Pancreas (tissue), 10 donors: ENCODE data around the gene P2RY2. TPM values are rescaled to one million over a fixed set of nuclear protein-coding genes. Genes with fewer than 3 reads are reported as not detected.

Source experiments
- ATAC-seq, 4 donors: fragments of 200-7000 bp; cut with Tn5 transposase; one replicate each; pipeline versions ENCODE4 v1.8.0 to v1.9.1; 2020; ENCODE audit warnings: mild to moderate bottlenecking in 4 of 4, moderate library complexity in 4 of 4
- DNase-seq, 6 donors: peaks; one replicate each; pipeline ENCODE4 v3.0.0-alpha.2; 2020
- FAIRE-seq: peaks from 2 replicates; lab custom pipeline; 2012; peaks lifted over from hg19 to GRCh38; lab: Jason Lieb, UNC
- H3K27ac ChIP-seq, 4 donors: fragments of 200-600 bp; sonication (generic); 1 replicate in 3 of 4; 2 replicates in 1 of 4; pipeline versions ENCODE4 v1.5.0 to v1.8.0; 2020
- H3K27me3 ChIP-seq, 4 donors: fragments of 200-600 bp; one replicate each; pipeline ENCODE4 v1.8.0; 2021
- H3K36me3 ChIP-seq, 3 donors: fragments of 200-600 bp; sonication (generic) in 1 of 3; one replicate each; pipeline versions ENCODE4 v1.5.0 to v1.8.0; 2020 to 2021
- H3K4me1 ChIP-seq, 3 donors: fragments of 200-600 bp; one replicate each; pipeline ENCODE4 v1.8.0; 2021
- H3K4me3 ChIP-seq, 4 donors: fragments of 200-600 bp; sonication (generic) in 2 of 4; one replicate each; pipeline versions ENCODE4 v1.5.0 to v1.8.0; 2020 to 2021
- H3K9me3 ChIP-seq, 4 donors: fragments of 200-600 bp; one replicate each; pipeline ENCODE4 v1.8.0; 2021
- WGBS, 2 donors: extraction: QIAGEN DNeasy Blood & Tissue Kit; methylation state at CpG; one replicate each; pipeline ENCODE4 v1.1.7; 2013; 5-methylcytosine and 5-hydroxymethylcytosine counted together
- intact Hi-C, 3 donors: fragments of 100-400 bp; cut with DNase I; formaldehyde crosslinking; loops; one replicate each; pipeline versions ENCODE4 v1.11.1 to v1.14.2; 2022
- polyA plus RNA-seq, 2 donors: library from polyadenylated mRNA; stranded (reverse); fragments of 200-250 nt; gene quantifications; one replicate each; pipeline ENCODE4 v1.2.3, GENCODE V29; 2013
- total RNA-seq, 6 donors: library from RNA; stranded (reverse); fragmentation: NEBNext Ultra II Directional in 4 of 6; extraction: Animal tissue kit (Norgen Biotek cat#: 25700) in 4 of 6; gene quantifications; one replicate each; pipeline versions ENCODE4 v1.2.1 to v1.2.4, GENCODE V29; 2021 to 2023
- TF ChIP-seq, protein P1 (sequence below), 4 donors: fragments of 200-600 bp; sonication (generic) in 3 of 4; IDR thresholded peaks; one replicate each; pipeline versions ENCODE4 v1.5.0 to v1.8.0; 2021; ENCODE audit warnings: antibody characterized with exemption in 4 of 4
- donor health status: healthy with polysubstance abuse.
- donor health status: DM: no; HTN: no; CAD: no; lungs with moderate emphysema.
- donor health status: DM: no; HTN: no; CAD: no.
- donor health status: control.
- donor health status: control.
- donor health status: Bipolar disorder and iron deficiency.
- donor health status: DM: yes; HTN: yes; CAD: no.
- donor health status: DM: no; HTN: no; CAD: no.
- donor health status: DM: no; HTN: no; CAD: no.
- donor health status: DM: yes; HTN: yes; CAD: no.

The P2RY2 gene
- total and polyA plus RNA-seq, 8 donors = 0.24 to 2.0 (median 0.47) TPM

DNA sequence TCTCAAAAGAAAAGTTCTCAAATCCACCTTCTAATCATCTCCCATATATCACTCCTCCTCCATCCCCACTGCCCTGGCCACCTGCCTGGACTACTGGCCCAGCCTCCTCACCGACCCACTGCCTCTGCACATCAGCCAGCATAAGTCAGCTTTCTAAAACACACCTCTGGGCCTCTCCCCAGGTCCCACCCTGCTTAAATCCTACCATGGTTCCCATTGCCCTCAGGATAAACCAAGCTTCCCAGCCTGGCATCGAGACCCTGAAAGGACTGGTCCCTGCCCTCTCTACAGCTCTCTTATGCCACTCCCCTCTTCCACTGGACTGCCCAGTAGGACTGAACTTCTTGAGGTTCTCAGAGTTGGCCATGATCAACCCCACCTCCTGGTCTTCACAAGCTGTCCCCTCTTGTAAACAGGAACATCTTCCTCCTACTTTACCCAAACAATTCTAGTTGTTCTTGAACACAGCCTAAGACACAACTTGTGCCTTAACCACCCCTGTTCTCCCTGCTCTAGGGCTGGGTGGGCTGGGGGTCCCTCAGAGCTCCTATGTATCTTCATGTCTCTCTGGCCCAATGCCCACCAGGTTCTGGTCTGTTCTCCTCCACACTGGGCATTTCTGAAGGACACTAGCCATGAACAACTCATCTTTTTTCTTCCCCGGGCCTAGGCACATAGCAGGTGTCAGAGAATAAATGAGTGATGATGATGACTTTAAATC lies 41.5 kb downstream of the P2RY2 start:
- Histone ChIP-seq H3K27me3 (peaks cover 0 to 9% (median under 1%) of the 10 kb centered on the region in 4 donors), H3K9me3 (no peaks in the 10 kb centered on the region), H3K27ac (no peak overlapping the region), H3K4me1 (peaks cover 0 to 1% (median 0%) of the 10 kb centered on the region in 3 donors), H3K36me3 (no peaks in the 10 kb centered on the region), H3K4me3 (no peak overlapping the region)
- ATAC-seq (no peak), FAIRE-seq (no peak), DNase-seq (peak in 1 of 6 donors; percentile 13)
- TF ChIP-seq, protein P1, sequence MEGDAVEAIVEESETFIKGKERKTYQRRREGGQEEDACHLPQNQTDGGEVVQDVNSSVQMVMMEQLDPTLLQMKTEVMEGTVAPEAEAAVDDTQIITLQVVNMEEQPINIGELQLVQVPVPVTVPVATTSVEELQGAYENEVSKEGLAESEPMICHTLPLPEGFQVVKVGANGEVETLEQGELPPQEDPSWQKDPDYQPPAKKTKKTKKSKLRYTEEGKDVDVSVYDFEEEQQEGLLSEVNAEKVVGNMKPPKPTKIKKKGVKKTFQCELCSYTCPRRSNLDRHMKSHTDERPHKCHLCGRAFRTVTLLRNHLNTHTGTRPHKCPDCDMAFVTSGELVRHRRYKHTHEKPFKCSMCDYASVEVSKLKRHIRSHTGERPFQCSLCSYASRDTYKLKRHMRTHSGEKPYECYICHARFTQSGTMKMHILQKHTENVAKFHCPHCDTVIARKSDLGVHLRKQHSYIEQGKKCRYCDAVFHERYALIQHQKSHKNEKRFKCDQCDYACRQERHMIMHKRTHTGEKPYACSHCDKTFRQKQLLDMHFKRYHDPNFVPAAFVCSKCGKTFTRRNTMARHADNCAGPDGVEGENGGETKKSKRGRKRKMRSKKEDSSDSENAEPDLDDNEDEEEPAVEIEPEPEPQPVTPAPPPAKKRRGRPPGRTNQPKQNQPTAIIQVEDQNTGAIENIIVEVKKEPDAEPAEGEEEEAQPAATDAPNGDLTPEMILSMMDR (IDR thresholded peaks at IDR 0.05) = no peak
- intact Hi-C loops = no loop called here
- WGBS, 2 donors = 85 to 95% methylated on average over 3 of the region's 3 CpGs

GRCh38 chr11:73260127-73260457 lies 42.0 kb downstream of the P2RY2 start:
- intact Hi-C loops = no loop called here
- ATAC-seq = no peak
- no peak for DNase-seq
- no peaks in the 10 kb centered on the region for H3K9me3 ChIP-seq
- peaks cover 0 to 3% (median 0%) of the 10 kb centered on the region in 3 donors for H3K4me1 ChIP-seq
- no peak for FAIRE-seq
- TF ChIP-seq, protein P1 (IDR thresholded peaks at IDR 0.05) = no peak
- H3K4me3 ChIP-seq = no peak overlapping the region
- no peaks in the 10 kb centered on the region for H3K36me3 ChIP-seq
- no peak overlapping the region for H3K27ac ChIP-seq
- peaks cover 0 to 14% (median 2%) of the 10 kb centered on the region in 4 donors for H3K27me3 ChIP-seq

GRCh38 chr11:73262851-73263495 lies 44.9 kb downstream of the P2RY2 start:
- intact Hi-C loops = no loop called here
- Histone ChIP-seq H3K36me3 (no peaks in the 10 kb centered on the region), H3K4me1 (peaks cover 0 to 3% (median 0%) of the 10 kb centered on the region in 3 donors), H3K27ac (no peak overlapping the region), H3K9me3 (no peaks in the 10 kb centered on the region), H3K4me3 (no peak overlapping the region), H3K27me3 (peaks cover 0 to 15% (median 2%) of the 10 kb centered on the region in 4 donors)
- ATAC-seq = no peak
- DNase-seq = no peak
- TF ChIP-seq, protein P1 (IDR thresholded peaks at IDR 0.05) = no peak
- WGBS, 2 donors = 65 to 77% methylated on average over 5 of the region's 5 CpGs
- no peak for FAIRE-seq

DNA sequence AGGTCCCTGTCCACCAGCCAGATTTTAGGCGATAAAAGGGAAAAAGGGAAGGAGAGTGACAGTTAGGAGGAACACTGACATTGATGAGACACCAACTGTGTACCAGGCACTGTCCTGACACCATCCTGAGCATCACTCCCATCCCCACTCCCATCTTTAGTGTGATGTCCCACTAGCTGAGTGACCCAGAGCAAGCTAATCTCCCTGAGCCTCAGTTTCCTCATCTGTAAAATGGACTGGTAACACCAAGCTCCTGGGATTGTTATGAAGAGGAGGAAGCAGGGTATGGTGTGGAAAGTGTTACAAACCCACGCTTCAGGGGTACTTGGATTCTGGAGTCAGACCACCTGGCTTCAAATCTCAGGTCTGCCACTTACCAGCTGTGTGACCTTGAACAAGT lies 45.6 kb downstream of the P2RY2 start:
- H3K4me3 ChIP-seq = no peak overlapping the region
- 68 to 83% methylated on average over 2 of the region's 2 CpGs for WGBS, 2 donors
- no peaks in the 10 kb centered on the region for H3K9me3 ChIP-seq
- no peak overlapping the region for H3K27ac ChIP-seq
- TF ChIP-seq, protein P1 (IDR thresholded peaks at IDR 0.05) = no peak
- no peak for FAIRE-seq
- H3K27me3 ChIP-seq = peaks cover 0 to 15% (median 2%) of the 10 kb centered on the region in 4 donors
- ATAC-seq = no peak
- no peak for DNase-seq
- peaks cover 0 to 3% (median 0%) of the 10 kb centered on the region in 3 donors for H3K4me1 ChIP-seq
- no peaks in the 10 kb centered on the region for H3K36me3 ChIP-seq
- intact Hi-C loops = no loop called here
